H1 (cell line): ENCODE results near the gene RAD51B. TPM values are rescaled to one million over a fixed set of nuclear protein-coding genes. Genes with fewer than 3 reads are reported as not detected.

Experiments used
- ATF2 ChIP-seq: IDR thresholded peaks from 2 replicates; pipeline ENCODE4 v1.6.1; 2012; ENCODE audit warnings: low read length, inconsistent platforms
- ATF3 ChIP-seq: IDR thresholded peaks from 2 replicates; pipeline ENCODE4 v1.6.1; 2011; ENCODE audit warnings: low read depth, mild to moderate bottlenecking, low read length; ENCODE audit not compliant: insufficient read depth
- BCL11A ChIP-seq, 2 experiments: IDR thresholded peaks; one replicate each; pipeline ENCODE4 v1.6.1; 2011; ENCODE audit warnings: low read depth in 2 of 2, low read length in 2 of 2, mild to moderate bottlenecking in 2 of 2
- KDM1A ChIP-seq: fragments of 200-600, 300-600 bp; sonication (generic); IDR thresholded peaks from 2 replicates; pipeline ENCODE4 v1.7.1; 2016; ENCODE audit warnings: mild to moderate bottlenecking, low read length, borderline replicate concordance
- MAX ChIP-seq: IDR thresholded peaks from 2 replicates; pipeline ENCODE4 v1.6.1; 2012; ENCODE audit warnings: inconsistent platforms
- PHF8 ChIP-seq: fragments of 200-600 bp; sonication (generic); conservative IDR thresholded peaks from 2 replicates; pipeline ENCODE4 v1.7.1; 2012; ENCODE audit warnings: low read depth, mild to moderate bottlenecking, inconsistent platforms, low read length, moderate library complexity
- SP2 ChIP-seq: IDR thresholded peaks from 2 replicates; pipeline ENCODE4 v1.6.1; 2012; ENCODE audit warnings: mild to moderate bottlenecking, low read length, inconsistent platforms
- SRF ChIP-seq: IDR thresholded peaks from 2 replicates; pipeline ENCODE4 v1.6.1; 2011; ENCODE audit warnings: mild to moderate bottlenecking, low read depth, low read length, moderate library complexity
- polyA plus RNA-seq, 7 experiments: library from polyadenylated mRNA; depleted of rRNA in 3 of 7; stranded (reverse) in 5 of 7; unstranded in 2 of 7; fragments of >200 nt in 5 of 7; fragments of 200-250 nt in 2 of 7; gene quantifications; 1 replicate in 5 of 7; 2 replicates in 1 of 7; 4 replicates in 1 of 7; pipeline versions ENCODE4 v1.2.1 to v1.2.3, GENCODE V29; 2011 to 2013; ENCODE audit warnings: missing spikeins in 2 of 7, mixed read lengths in 2 of 7
- total RNA-seq: library from RNA; stranded (reverse); fragmentation: NEBNext Ultra II Directional; extraction: Animal tissue kit (Norgen Biotek cat#: 25700); gene quantifications from 2 replicates; pipeline ENCODE4 v1.2.1, GENCODE V29; 2021

RAD51B gene
- total and polyA plus RNA-seq, 2 of the 8 experiments (the other 6 are each of a cell fraction or from before 2014, with no cell fraction given), result 3.9 to 14.9 TPM

- no peak for TF ChIP-seq BCL11A (IDR thresholded peaks at IDR 0.05; ENCODE audit: low read depth in 2 of 2, low read length in 2 of 2)
- TF ChIP-seq PHF8, result no peak
- TF ChIP-seq ATF3, result no peak
- TF ChIP-seq MAX, result no peak
- no peak for TF ChIP-seq KDM1A
- no peak for TF ChIP-seq SP2
- no peak for TF ChIP-seq SRF
- no peak for TF ChIP-seq ATF2
These were observed 488.2 kb downstream of the RAD51B start (continued) for GRCh38 chr14:68307790-68308168.
